ENCODE data around the gene MAML3. TPM values are rescaled to one million over a fixed set of nuclear protein-coding genes. Genes with fewer than 3 reads are reported as not detected.

The MAML3 gene
- total RNA-seq, 1 donor from 2014 or later: 21.8 TPM

GRCh38 chr4:139938414-139938813, 215.6 kb downstream of the MAML3 start:
- no peak overlapping the region for H3K4me3 Mint-ChIP-seq
- no peak overlapping the region for H3K27ac Mint-ChIP-seq
- no peaks in the 10 kb centered on the region for H3K9me3 Mint-ChIP-seq
- peaks cover 35% of the 10 kb centered on the region for H3K4me1 Mint-ChIP-seq (ENCODE audit: unreplicated experiment)
- no peak for TF ChIP-seq CTCF (conservative IDR thresholded peaks at IDR 0.05)
- H3K27me3 Mint-ChIP-seq: no peaks in the 10 kb centered on the region
- DNase-seq (ENCODE audit: extremely low spot score, unreplicated experiment): no peak
- peaks cover 8% of the 10 kb centered on the region for H3K36me3 Mint-ChIP-seq

- Mint-ChIP-seq H3K4me1 (ENCODE audit: unreplicated experiment) (peaks cover 21% of the 10 kb centered on the region), H3K4me3 (no peak overlapping the region), H3K27me3 (no peaks in the 10 kb centered on the region), H3K36me3 (peaks cover 3% of the 10 kb centered on the region), H3K9me3 (no peaks in the 10 kb centered on the region), H3K27ac (no peak overlapping the region)
- DNase-seq (ENCODE audit: extremely low spot score, unreplicated experiment): no peak
- TF ChIP-seq CTCF (conservative IDR thresholded peaks at IDR 0.05): no peak
Measured at GRCh38 chr4:139935911-139936310, 218.1 kb downstream of the MAML3 start.

DNA sequence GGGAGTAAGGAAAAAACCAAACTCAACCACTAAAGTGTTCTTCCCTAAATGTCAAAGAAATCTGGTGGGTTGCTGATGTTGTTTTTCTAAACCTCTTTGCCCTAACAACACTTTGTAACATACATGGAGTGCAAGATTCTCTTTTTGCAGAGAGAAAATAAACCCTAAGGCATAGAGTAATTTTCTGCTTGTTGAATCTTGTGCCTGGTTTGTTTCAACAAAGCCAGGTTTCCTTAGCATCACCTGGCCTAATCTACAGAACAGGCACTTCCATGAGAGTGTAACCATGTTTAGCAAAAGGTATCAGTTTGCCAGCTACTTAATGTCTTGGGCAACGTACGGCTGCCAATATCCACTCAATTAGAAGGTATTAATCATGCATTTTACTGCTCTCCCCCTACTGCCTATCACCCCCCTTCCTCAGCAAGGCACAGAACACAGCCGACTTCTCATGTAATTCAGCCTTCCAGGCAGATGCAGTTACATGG, 219.2 kb downstream of the MAML3 start:
- no peak for DNase-seq (ENCODE audit: extremely low spot score, unreplicated experiment)
- Mint-ChIP-seq H3K27ac (no peak overlapping the region), H3K9me3 (no peaks in the 10 kb centered on the region), H3K4me1 (ENCODE audit: unreplicated experiment) (peaks cover 11% of the 10 kb centered on the region), H3K36me3 (no peaks in the 10 kb centered on the region), H3K27me3 (no peaks in the 10 kb centered on the region), H3K4me3 (no peak overlapping the region)
- TF ChIP-seq CTCF (conservative IDR thresholded peaks at IDR 0.05): no peak

GRCh38 chr4:139934057-139934707, 219.8 kb downstream of the MAML3 start:
- Mint-ChIP-seq H3K27ac (no peak overlapping the region), H3K4me3 (no peak overlapping the region), H3K36me3 (no peaks in the 10 kb centered on the region), H3K4me1 (ENCODE audit: unreplicated experiment) (peaks cover 11% of the 10 kb centered on the region), H3K27me3 (no peaks in the 10 kb centered on the region), H3K9me3 (no peaks in the 10 kb centered on the region)
- DNase-seq (ENCODE audit: extremely low spot score, unreplicated experiment): no peak
- no peak for TF ChIP-seq CTCF (conservative IDR thresholded peaks at IDR 0.05)

- Mint-ChIP-seq H3K4me1 (ENCODE audit: unreplicated experiment) (peaks cover 15% of the 10 kb centered on the region), H3K4me3 (no peak overlapping the region), H3K9me3 (no peaks in the 10 kb centered on the region), H3K27ac (no peak overlapping the region), H3K36me3 (no peaks in the 10 kb centered on the region), H3K27me3 (no peaks in the 10 kb centered on the region)
- TF ChIP-seq CTCF (conservative IDR thresholded peaks at IDR 0.05): no peak
- no peak for DNase-seq (ENCODE audit: extremely low spot score, unreplicated experiment)
Measured at GRCh38 chr4:139933541-139933940, 220.4 kb downstream of the MAML3 start.
